HG03135 (cell line): ENCODE data around the gene ALDH4A1.
A peak's percentile ranks its signal among the peaks of the same experiment; 100 is the strongest.

Experiments used
- ATAC-seq: cut with Tn5 transposase; IDR thresholded peaks from one replicate; pipeline ENCODE4 v1.9.1; 2021; ENCODE audit warnings: mild to moderate bottlenecking, moderate library complexity; ENCODE audit not compliant: unreplicated experiment

Gene ALDH4A1

GRCh38 chr1:18940303-18941020, 38.1 kb upstream of the ALDH4A1 start:
- no peak for ATAC-seq

- no peak for ATAC-seq
Measured at GRCh38 chr1:18939398-18940302, 37.3 kb upstream of the ALDH4A1 start.

GRCh38 chr1:18938707-18939070, 36.3 kb upstream of the ALDH4A1 start:
- no peak for ATAC-seq

- no peak for ATAC-seq
Measured at GRCh38 chr1:18938008-18938706, 35.8 kb upstream of the ALDH4A1 start.

GRCh38 chr1:18937539-18937938, 35.2 kb upstream of the ALDH4A1 start:
- ATAC-seq: no peak

GRCh38 chr1:18936814-18937481, 34.6 kb upstream of the ALDH4A1 start:
- ATAC-seq: no peak

GRCh38 chr1:18936471-18936813, 34.1 kb upstream of the ALDH4A1 start:
- ATAC-seq: no peak

GRCh38 chr1:18934205-18935000, 32.0 kb upstream of the ALDH4A1 start:
- no peak for ATAC-seq

GRCh38 chr1:18932879-18933278, 30.5 kb upstream of the ALDH4A1 start:
- no peak for ATAC-seq

GRCh38 chr1:18932387-18932786, 30.0 kb upstream of the ALDH4A1 start:
- no peak for ATAC-seq

- no peak for ATAC-seq
Measured at GRCh38 chr1:18931730-18932129, 29.4 kb upstream of the ALDH4A1 start.

- no peak for ATAC-seq
Measured at GRCh38 chr1:18929686-18930085, 27.3 kb upstream of the ALDH4A1 start.

- no peak for ATAC-seq
Measured at GRCh38 chr1:18928985-18929384, 26.6 kb upstream of the ALDH4A1 start.

- ATAC-seq: no peak
Measured at GRCh38 chr1:18928406-18928805, 26.1 kb upstream of the ALDH4A1 start.

- peak; percentile 41 for ATAC-seq
Measured at GRCh38 chr1:18927654-18928272, 25.4 kb upstream of the ALDH4A1 start.

GRCh38 chr1:18927082-18927653, 24.8 kb upstream of the ALDH4A1 start:
- ATAC-seq: peak; percentile 28

GRCh38 chr1:18926315-18927081, 24.1 kb upstream of the ALDH4A1 start:
- ATAC-seq: peak; percentile 53

GRCh38 chr1:18925279-18925678, 22.9 kb upstream of the ALDH4A1 start:
- no peak for ATAC-seq

- ATAC-seq: no peak
Measured at GRCh38 chr1:18924221-18924691, 21.9 kb upstream of the ALDH4A1 start.
